Erythroblast (primary cell): ENCODE measurements around the gene GLT8D1.

Experiments used
- GATA1 ChIP-seq: IDR thresholded peaks from 2 replicates; pipeline ENCODE4 v1.6.1; 2011; ENCODE audit warnings: low read depth, mild to moderate bottlenecking, control low read depth, low read length, moderate library complexity
- POLR2A ChIP-seq: IDR thresholded peaks from 2 replicates; pipeline ENCODE4 v1.6.1; 2011; ENCODE audit warnings: mild to moderate bottlenecking, low read length

DNA sequence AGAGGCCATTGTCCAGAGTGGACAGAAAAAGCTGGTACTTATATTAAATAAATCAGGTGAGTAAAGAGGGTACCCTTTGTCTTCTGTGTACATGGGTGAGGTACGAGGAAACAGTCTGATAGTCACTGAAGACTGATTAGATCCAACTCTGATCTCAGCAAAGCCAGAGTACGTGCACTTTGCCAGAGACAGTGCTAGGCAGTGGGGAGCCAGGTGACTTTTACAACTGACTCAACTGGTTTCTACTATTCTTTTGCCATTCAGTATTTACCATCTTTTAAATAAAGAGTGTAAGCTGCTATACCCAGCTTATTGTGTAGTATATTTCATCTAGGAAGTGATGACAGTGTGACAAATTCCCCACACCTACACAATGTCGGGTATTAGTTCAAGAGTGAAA is 16.4 kb downstream of the GLT8D1 start:
- TF ChIP-seq POLR2A (peak; percentile 22), GATA1 (no peak)
